Neural cell (in vitro differentiated cells): Measurements from ENCODE around the gene TECPR2. TPM values are rescaled to one million over a fixed set of nuclear protein-coding genes. Genes with fewer than 3 reads are reported as not detected.

Experiments used
- H2AFZ ChIP-seq: fragments of 200-600, 300-800 bp; sonication (generic), shearing (Covaris generic); 2 replicates; pipeline ENCODE4 v1.6.0; 2014; ENCODE audit warnings: low read depth, mild to moderate bottlenecking, antibody characterized with exemption, low read length, moderate library complexity
- H3F3A ChIP-seq: fragments of 200-600 bp; shearing (Covaris generic); 2 replicates; pipeline ENCODE4 v1.6.1; 2016; ENCODE audit warnings: mild to moderate bottlenecking, moderate library complexity, mixed read lengths, antibody characterized with exemption, low read length; ENCODE audit not compliant: insufficient read depth, poor library complexity, severe bottlenecking
- H3K27ac ChIP-seq: fragments of 200-600, 300-800 bp; sonication (generic), shearing (Covaris generic); 2 replicates; pipeline ENCODE4 v1.5.1; 2014; ENCODE audit warnings: mild to moderate bottlenecking, low read length, moderate library complexity
- H3K27me3 ChIP-seq: fragments of 300-800, 200-600 bp; sonication (generic), shearing (Covaris generic); 2 replicates; pipeline ENCODE4 v1.6.0; 2014; ENCODE audit warnings: mild to moderate bottlenecking, low read depth, low read length, moderate library complexity; ENCODE audit not compliant: insufficient read depth
- H3K36me3 ChIP-seq: fragments of 300-800, 200-600 bp; sonication (generic), shearing (Covaris generic); 2 replicates; pipeline ENCODE4 v1.5.1; 2014; ENCODE audit warnings: mild to moderate bottlenecking, antibody characterized with exemption, low read length, moderate library complexity; ENCODE audit not compliant: insufficient read depth
- H3K4me2 ChIP-seq: fragments of 300-800, 200-600 bp; sonication (generic), shearing (Covaris generic); 2 replicates; pipeline ENCODE4 v1.6.0; 2014; ENCODE audit warnings: mild to moderate bottlenecking, low read length
- H3K4me3 ChIP-seq: fragments of 300-800, 200-600 bp; sonication (generic), shearing (Covaris generic); 2 replicates; pipeline ENCODE4 v1.5.1; 2014; ENCODE audit warnings: mild to moderate bottlenecking, low read length, moderate library complexity
- H3K79me2 ChIP-seq: fragments of 200-600 bp; shearing (Covaris generic); replicated peaks from 2 replicates; pipeline ENCODE4 v1.6.0; 2014; ENCODE audit warnings: mild to moderate bottlenecking, low read length, moderate library complexity; ENCODE audit not compliant: insufficient read depth
- H3K9ac ChIP-seq: fragments of 300-800, 200-600 bp; sonication (generic), shearing (Covaris generic); 2 replicates; pipeline ENCODE4 v1.6.1; 2016; ENCODE audit warnings: mild to moderate bottlenecking, low read length, mixed read lengths
- H3K9me2 ChIP-seq: fragments of 200-600 bp; shearing (Covaris generic); 2 replicates; pipeline ENCODE4 v1.6.1; 2016; ENCODE audit warnings: mild to moderate bottlenecking, low read length, mixed read lengths; ENCODE audit not compliant: insufficient read depth
- H3K9me3 ChIP-seq: fragments of 200-600, 300-800 bp; sonication (generic), shearing (Covaris generic); 2 replicates; pipeline ENCODE4 v1.6.1; 2016; ENCODE audit warnings: mild to moderate bottlenecking, mixed run types, low read length, moderate library complexity, mixed read lengths
- H4K20me1 ChIP-seq: fragments of 200-600 bp; shearing (Covaris generic); 2 replicates; pipeline ENCODE4 v1.6.1; 2016; ENCODE audit warnings: mild to moderate bottlenecking, mixed run types; ENCODE audit not compliant: insufficient read depth
- EP300 ChIP-seq: fragments of 450-650 bp; conservative IDR thresholded peaks from 2 replicates; pipeline ENCODE4 v1.6.1; 2014; ENCODE audit warnings: antibody characterized with exemption, mild to moderate bottlenecking, moderate library complexity; ENCODE audit not compliant: poor library complexity, severe bottlenecking
- EZH2 ChIP-seq: fragments of 200-600, 300-800 bp; shearing (Covaris generic), sonication (generic); IDR thresholded peaks from 2 replicates; pipeline ENCODE4 v1.6.1; 2014; ENCODE audit warnings: antibody characterized with exemption, low read length, borderline replicate concordance, mild to moderate bottlenecking; ENCODE audit not compliant: insufficient read depth, poor library complexity, severe bottlenecking
- MXI1 ChIP-seq: fragments of 450-650 bp; conservative IDR thresholded peaks from 2 replicates; pipeline ENCODE4 v1.6.1; 2014; ENCODE audit warnings: antibody characterized with exemption, mild to moderate bottlenecking; ENCODE audit not compliant: poor library complexity, severe bottlenecking
- POLR2AphosphoS5 ChIP-seq: IDR thresholded peaks from 2 replicates; pipeline ENCODE4 v1.6.1; 2012
- RAD21 ChIP-seq: fragments of 450-650 bp; conservative IDR thresholded peaks from 2 replicates; pipeline ENCODE4 v1.6.1; 2014; ENCODE audit warnings: antibody characterized with exemption, mild to moderate bottlenecking, moderate library complexity
- REST ChIP-seq: IDR thresholded peaks from 2 replicates; pipeline ENCODE4 v1.6.1; 2012; ENCODE audit warnings: borderline replicate concordance
- SMC3 ChIP-seq: fragments of 450-650 bp; conservative IDR thresholded peaks from 2 replicates; pipeline ENCODE4 v1.6.1; 2014; ENCODE audit warnings: antibody characterized with exemption, mild to moderate bottlenecking, moderate library complexity; ENCODE audit not compliant: poor library complexity
- TAF1 ChIP-seq: IDR thresholded peaks from 2 replicates; pipeline ENCODE4 v1.6.1; 2012; ENCODE audit warnings: low read depth
- polyA plus RNA-seq: library from polyadenylated mRNA; depleted of rRNA; stranded (reverse); fragments of >200 nt; gene quantifications from 2 replicates; pipeline ENCODE4 v1.2.3, GENCODE V29; 2014
- TF ChIP-seq, protein P1 (sequence below): fragments of 450-650 bp; IDR thresholded peaks from 2 replicates; pipeline ENCODE4 v1.5.1; 2014; ENCODE audit warnings: antibody characterized with exemption, mild to moderate bottlenecking, moderate library complexity; ENCODE audit not compliant: poor library complexity, severe bottlenecking

The TECPR2 gene
- polyA plus RNA-seq, 1 donor from 2014 or later: 7.0 TPM

DNA sequence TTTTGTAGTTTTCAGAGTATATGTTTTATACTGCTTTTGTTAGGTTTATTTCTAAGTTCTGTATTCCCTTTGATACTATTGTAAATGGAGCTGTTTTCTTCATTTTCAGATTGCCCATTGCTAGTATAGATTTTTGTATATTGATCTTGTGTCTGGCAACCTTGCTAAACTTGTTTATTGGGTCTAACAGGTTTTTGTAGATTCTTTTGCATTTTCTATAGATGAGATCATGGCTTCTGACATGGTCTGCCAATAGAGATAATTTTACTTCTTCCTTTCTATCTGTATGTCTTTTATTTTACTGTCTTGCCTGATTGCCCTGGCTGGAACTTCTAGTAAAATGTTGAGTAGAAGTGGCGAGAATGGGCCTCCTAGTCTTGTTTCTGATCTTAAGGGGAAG is 106.5 kb downstream of the TECPR2 start:
- H3K79me2 ChIP-seq: no peaks in the 10 kb centered on the region
- H2AFZ ChIP-seq: no peak overlapping the region
- no peaks in the 10 kb centered on the region for H3F3A ChIP-seq
- no peak overlapping the region for H3K4me3 ChIP-seq
- H4K20me1 ChIP-seq: no peaks in the 10 kb centered on the region
- no peak for TF ChIP-seq MXI1
- no peaks in the 10 kb centered on the region for H3K27me3 ChIP-seq
- no peak overlapping the region for H3K9ac ChIP-seq
- H3K36me3 ChIP-seq: no peaks in the 10 kb centered on the region
- no peak overlapping the region for H3K27ac ChIP-seq
- H3K9me3 ChIP-seq: no peaks in the 10 kb centered on the region
- H3K4me2 ChIP-seq: no peak overlapping the region
- H3K9me2 ChIP-seq: no peaks in the 10 kb centered on the region

- Histone ChIP-seq H3K79me2 (no peaks in the 10 kb centered on the region), H3F3A (no peaks in the 10 kb centered on the region), H3K4me2 (no peak overlapping the region), H3K36me3 (no peaks in the 10 kb centered on the region), H3K9ac (no peak overlapping the region), H3K4me3 (no peak overlapping the region), H4K20me1 (no peaks in the 10 kb centered on the region), H3K9me3 (no peaks in the 10 kb centered on the region), H3K9me2 (no peaks in the 10 kb centered on the region), H3K27me3 (no peaks in the 10 kb centered on the region), H2AFZ (no peak overlapping the region), H3K27ac (no peak overlapping the region)
- no peak for TF ChIP-seq EP300
- no peak for TF ChIP-seq EZH2
- TF ChIP-seq SMC3: no peak
- TF ChIP-seq RAD21: no peak
- TF ChIP-seq MXI1: no peak
- TF ChIP-seq TAF1: no peak
- TF ChIP-seq, protein P1, sequence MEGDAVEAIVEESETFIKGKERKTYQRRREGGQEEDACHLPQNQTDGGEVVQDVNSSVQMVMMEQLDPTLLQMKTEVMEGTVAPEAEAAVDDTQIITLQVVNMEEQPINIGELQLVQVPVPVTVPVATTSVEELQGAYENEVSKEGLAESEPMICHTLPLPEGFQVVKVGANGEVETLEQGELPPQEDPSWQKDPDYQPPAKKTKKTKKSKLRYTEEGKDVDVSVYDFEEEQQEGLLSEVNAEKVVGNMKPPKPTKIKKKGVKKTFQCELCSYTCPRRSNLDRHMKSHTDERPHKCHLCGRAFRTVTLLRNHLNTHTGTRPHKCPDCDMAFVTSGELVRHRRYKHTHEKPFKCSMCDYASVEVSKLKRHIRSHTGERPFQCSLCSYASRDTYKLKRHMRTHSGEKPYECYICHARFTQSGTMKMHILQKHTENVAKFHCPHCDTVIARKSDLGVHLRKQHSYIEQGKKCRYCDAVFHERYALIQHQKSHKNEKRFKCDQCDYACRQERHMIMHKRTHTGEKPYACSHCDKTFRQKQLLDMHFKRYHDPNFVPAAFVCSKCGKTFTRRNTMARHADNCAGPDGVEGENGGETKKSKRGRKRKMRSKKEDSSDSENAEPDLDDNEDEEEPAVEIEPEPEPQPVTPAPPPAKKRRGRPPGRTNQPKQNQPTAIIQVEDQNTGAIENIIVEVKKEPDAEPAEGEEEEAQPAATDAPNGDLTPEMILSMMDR: no peak
- TF ChIP-seq POLR2AphosphoS5: no peak
- no peak for TF ChIP-seq REST
Measured at GRCh38 chr14:102471921-102472790, 109.4 kb downstream of the TECPR2 start.
